Esophagus squamous epithelium (tissue), 4 donors: ENCODE measurements around the gene DNAJC17.

Experiments
- CTCF ChIP-seq, 6 experiments: fragments of 450-650 bp in 4 of 6; fragments of 200-600 bp in 2 of 6; sonication (generic) in 2 of 6; IDR thresholded peaks; one replicate each; pipeline ENCODE4 v1.5.1; 2016 to 2019; ENCODE audit warnings: antibody characterized with exemption in 6 of 6, mild to moderate bottlenecking in 4 of 6, moderate library complexity in 4 of 6
- POLR2A ChIP-seq, 4 donors: fragments of 450-650 bp; IDR thresholded peaks; one replicate each; pipeline ENCODE4 v1.6.1; 2017; ENCODE audit warnings: antibody characterized with exemption in 4 of 4, mild to moderate bottlenecking in 4 of 4, moderate library complexity in 3 of 4

DNA sequence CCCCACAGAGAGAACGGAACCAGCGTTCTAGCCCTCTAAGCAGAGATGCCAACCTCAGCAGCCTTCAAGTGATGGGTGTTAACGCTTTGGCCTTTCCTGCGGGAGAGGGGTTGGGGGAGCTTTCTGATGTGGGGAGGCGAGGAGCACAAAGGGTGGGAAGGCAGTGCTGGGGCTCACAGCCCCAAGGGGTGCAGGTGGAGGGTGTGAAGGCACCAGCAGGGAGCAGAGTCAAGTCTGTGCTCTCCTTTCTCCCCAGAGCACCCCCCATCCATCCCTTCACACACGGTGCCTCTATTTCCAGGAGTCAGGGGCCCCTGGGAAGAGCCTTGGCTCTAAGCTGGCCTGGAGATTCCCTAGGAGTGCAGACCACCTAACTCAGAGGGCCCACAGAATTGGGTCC is 33.4 kb downstream of the DNAJC17 start:
- no peak for TF ChIP-seq CTCF (IDR thresholded peaks at IDR 0.05)
- no peak for TF ChIP-seq POLR2A (IDR thresholded peaks at IDR 0.05)
